Measurements from ENCODE around the gene RFPL4AL1.
A peak's percentile ranks its signal among the peaks of the same experiment; 100 is the strongest.
"Not testable (repeated sequence)": the region's sequence is repeated elsewhere in the genome, so short reads cannot be mapped to it uniquely, and the experiment has no call there.

The RFPL4AL1 gene
- 0 to 0.06 (median 0) reads per million in 18 experiments for total RNA-seq

GRCh38 chr19:55768818-55769217 is at the start of gene RFPL4AL1:
TSS of gene RFPL4AL1 (plus strand) at chr19:55769118. CDS start at chr19:55771805, 2,687 bp downstream.
- DNase-seq: not testable (repeated sequence)

- no peak for DNase-seq
Observed at GRCh38 chr19:55720214-55720746, 48.6 kb upstream of the RFPL4AL1 start.

- DNase-seq: no peak
Observed at GRCh38 chr19:55720801-55721200, 48.1 kb upstream of the RFPL4AL1 start.

GRCh38 chr19:55723491-55723890 is 45.4 kb upstream of the RFPL4AL1 start:
- no peak for DNase-seq

- not testable (repeated sequence) for DNase-seq
Observed at GRCh38 chr19:55730378-55730777, 38.5 kb upstream of the RFPL4AL1 start.

- DNase-seq: no peak
Observed at GRCh38 chr19:55738302-55738701, 30.6 kb upstream of the RFPL4AL1 start, which contains the start of gene NLRP9. TSS of gene NLRP9 (minus strand) at chr19:55738402. CDS start at chr19:55738374, 28 bp downstream.

- no peak for DNase-seq
Observed at GRCh38 chr19:55750715-55751114, 18.2 kb upstream of the RFPL4AL1 start.

GRCh38 chr19:55753401-55753800 is 15.5 kb upstream of the RFPL4AL1 start:
- no peak for DNase-seq

GRCh38 chr19:55756808-55757207 is 12.1 kb upstream of the RFPL4AL1 start:
- DNase-seq: not testable (repeated sequence)

GRCh38 chr19:55758797-55759196 is 10.1 kb upstream of the RFPL4AL1 start, which contains the start of gene RFPL4A:
TSS of gene RFPL4A (plus strand) at chr19:55759097. CDS start at chr19:55761801, 2,704 bp downstream.
- DNase-seq: not testable (repeated sequence)

- DNase-seq: no peak
Observed at GRCh38 chr19:55766466-55766865, 2.5 kb upstream of the RFPL4AL1 start.

- not testable (repeated sequence) for DNase-seq
Observed at GRCh38 chr19:55769632-55770031, 714 bp downstream of the RFPL4AL1 start.

GRCh38 chr19:55777528-55777927 is 8.6 kb downstream of the RFPL4AL1 start:
- DNase-seq: no peak

GRCh38 chr19:55778331-55778730 is 9.4 kb downstream of the RFPL4AL1 start:
- DNase-seq: no peak

- no peak for DNase-seq
Observed at GRCh38 chr19:55781112-55781511, 12.2 kb downstream of the RFPL4AL1 start.

GRCh38 chr19:55795021-55795420 is 26.1 kb downstream of the RFPL4AL1 start:
- no peak for DNase-seq

GRCh38 chr19:55801416-55801815 is 32.5 kb downstream of the RFPL4AL1 start:
- DNase-seq: no peak

- DNase-seq: no peak
Observed at GRCh38 chr19:55802281-55802680, 33.4 kb downstream of the RFPL4AL1 start.

GRCh38 chr19:55809381-55810058 is 40.6 kb downstream of the RFPL4AL1 start:
- peak; percentile 50 to 56 for DNase-seq

- no peak for DNase-seq
Observed at GRCh38 chr19:55811340-55811739, 42.4 kb downstream of the RFPL4AL1 start.

GRCh38 chr19:55812449-55812848 is 43.5 kb downstream of the RFPL4AL1 start:
- no peak for DNase-seq

GRCh38 chr19:55813906-55814305 is 45.0 kb downstream of the RFPL4AL1 start:
- no peak for DNase-seq

- no peak for DNase-seq
Observed at GRCh38 chr19:55820037-55820436, 51.1 kb downstream of the RFPL4AL1 start.
